ENCODE data around the gene SORCS3. TPM values are rescaled to one million over a fixed set of nuclear protein-coding genes. Genes with fewer than 3 reads are reported as not detected.

SORCS3 gene
- total RNA-seq, 1 experiment from 2014 or later, result not detected

DNA sequence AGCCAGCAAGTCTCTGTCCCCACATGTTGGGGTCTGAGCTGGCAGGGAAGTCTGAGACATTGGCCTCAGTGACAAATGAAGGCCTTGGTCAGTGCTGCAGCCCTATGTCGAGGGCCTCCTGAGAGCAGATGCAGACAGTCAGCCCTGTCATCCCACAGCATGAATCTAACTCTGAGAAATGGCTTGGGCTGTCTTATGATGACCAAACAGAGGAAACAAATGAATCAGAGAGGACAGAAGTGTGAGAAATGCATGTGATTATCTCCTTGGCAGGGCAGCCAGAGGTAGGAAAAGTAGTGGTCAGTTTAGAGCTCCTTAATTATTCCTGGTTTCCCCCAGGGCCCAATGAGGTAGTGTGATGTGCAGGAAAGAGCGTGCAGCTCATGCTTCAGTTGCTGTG lies 287.6 kb downstream of the SORCS3 start:
- Mint-ChIP-seq H3K9me3 (ENCODE audit: unreplicated experiment) (no peaks in the 10 kb centered on the region), H3K4me3 (ENCODE audit: unreplicated experiment) (no peak overlapping the region), H3K36me3 (ENCODE audit: insufficient read depth, unreplicated experiment) (no peaks in the 10 kb centered on the region), H3K27me3 (ENCODE audit: insufficient read depth, unreplicated experiment) (no peaks in the 10 kb centered on the region), H3K27ac (ENCODE audit: low read depth, unreplicated experiment) (no peak overlapping the region), H3K4me1 (ENCODE audit: insufficient read depth, unreplicated experiment) (no peaks in the 10 kb centered on the region)
- BruUV-seq (replicated peaks), result no TSS peak
- intact Hi-C loops (cut with micrococcal nuclease), result loop anchor here (5.0 to 10.0 kb wide), 2 partner anchors 121 to 524 kb away; no protein-coding TSS in a partner anchor
- TF ChIP-seq, protein P1, sequence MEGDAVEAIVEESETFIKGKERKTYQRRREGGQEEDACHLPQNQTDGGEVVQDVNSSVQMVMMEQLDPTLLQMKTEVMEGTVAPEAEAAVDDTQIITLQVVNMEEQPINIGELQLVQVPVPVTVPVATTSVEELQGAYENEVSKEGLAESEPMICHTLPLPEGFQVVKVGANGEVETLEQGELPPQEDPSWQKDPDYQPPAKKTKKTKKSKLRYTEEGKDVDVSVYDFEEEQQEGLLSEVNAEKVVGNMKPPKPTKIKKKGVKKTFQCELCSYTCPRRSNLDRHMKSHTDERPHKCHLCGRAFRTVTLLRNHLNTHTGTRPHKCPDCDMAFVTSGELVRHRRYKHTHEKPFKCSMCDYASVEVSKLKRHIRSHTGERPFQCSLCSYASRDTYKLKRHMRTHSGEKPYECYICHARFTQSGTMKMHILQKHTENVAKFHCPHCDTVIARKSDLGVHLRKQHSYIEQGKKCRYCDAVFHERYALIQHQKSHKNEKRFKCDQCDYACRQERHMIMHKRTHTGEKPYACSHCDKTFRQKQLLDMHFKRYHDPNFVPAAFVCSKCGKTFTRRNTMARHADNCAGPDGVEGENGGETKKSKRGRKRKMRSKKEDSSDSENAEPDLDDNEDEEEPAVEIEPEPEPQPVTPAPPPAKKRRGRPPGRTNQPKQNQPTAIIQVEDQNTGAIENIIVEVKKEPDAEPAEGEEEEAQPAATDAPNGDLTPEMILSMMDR (IDR thresholded peaks at IDR 0.05; ENCODE audit: unreplicated experiment), result no peak
- POLR2A ChIA-PET, result interaction anchor here (1.0 kb wide), 1 partner anchor 9 kb away, joined by 4 read pairs; no protein-coding TSS in a partner anchor
- DNase-seq (ENCODE audit: unreplicated experiment), result no peak
- CTCF ChIA-PET, result interaction anchor here (0.6 to 1.3 kb wide), 3 partner anchors 8 to 522 kb away, joined by 3 to 4 read pairs (median 3); no protein-coding TSS in a partner anchor

DNA sequence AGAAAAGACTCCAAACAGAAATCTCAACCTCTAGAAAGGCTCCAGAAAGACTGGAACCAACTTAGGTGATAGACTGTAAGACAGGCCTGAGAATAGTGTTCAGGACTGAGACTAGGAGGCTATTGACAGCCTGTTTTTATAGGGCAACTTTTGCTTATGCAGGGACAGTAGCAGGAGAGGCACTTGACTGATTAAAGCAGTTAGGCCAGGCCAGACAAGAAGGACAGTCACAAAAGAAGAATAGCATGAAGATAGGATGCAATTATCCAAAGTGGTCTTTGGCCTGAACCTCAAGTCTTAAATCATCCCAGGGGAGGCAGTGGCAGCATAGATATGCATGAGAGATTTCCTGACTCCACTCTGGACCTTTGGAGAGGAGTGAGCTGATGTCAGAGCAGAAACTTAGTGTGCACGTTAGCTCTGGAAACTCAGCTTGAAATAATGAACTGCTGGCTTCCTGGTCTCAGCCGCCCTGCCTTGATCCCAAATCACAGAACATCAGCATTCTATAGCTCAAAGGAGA lies 290.6 kb downstream of the SORCS3 start:
- no peaks in the 10 kb centered on the region for H3K4me1 Mint-ChIP-seq (ENCODE audit: insufficient read depth, unreplicated experiment)
- intact Hi-C loops (cut with micrococcal nuclease), result no loop called here

DNA sequence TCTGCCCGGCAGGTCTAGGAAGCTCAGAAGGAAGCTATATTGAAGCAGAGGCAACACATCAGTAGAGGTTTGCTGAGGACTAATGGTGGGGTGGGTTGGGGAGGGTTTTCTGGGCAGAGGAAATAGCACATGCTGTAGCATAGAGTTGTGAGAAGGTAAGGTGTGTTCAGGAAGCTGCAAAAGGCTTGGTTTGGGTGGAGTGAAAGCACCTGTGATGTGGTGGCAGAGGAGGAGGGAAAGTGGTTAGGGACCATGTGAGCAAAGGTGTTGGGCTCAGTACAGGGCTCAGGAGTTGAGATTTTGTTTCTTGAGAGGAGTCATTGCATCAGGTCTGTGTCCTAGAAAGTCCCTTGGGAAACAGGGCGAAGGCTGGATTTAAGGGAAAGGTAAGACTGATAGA lies 294.6 kb downstream of the SORCS3 start:
- no peak overlapping the region for H3K27ac Mint-ChIP-seq (ENCODE audit: low read depth, unreplicated experiment)
- no peak overlapping the region for H3K4me3 Mint-ChIP-seq (ENCODE audit: unreplicated experiment)
- H3K36me3 Mint-ChIP-seq (ENCODE audit: insufficient read depth, unreplicated experiment), result peaks cover 4% of the 10 kb centered on the region
- intact Hi-C loops (cut with micrococcal nuclease), result no loop called here
- H3K27me3 Mint-ChIP-seq (ENCODE audit: insufficient read depth, unreplicated experiment), result no peaks in the 10 kb centered on the region
- peaks cover 8% of the 10 kb centered on the region for H3K9me3 Mint-ChIP-seq (ENCODE audit: unreplicated experiment)
- CTCF ChIA-PET, result interaction anchor here (0.6 to 1.1 kb wide), 2 partner anchors 167 to 317 kb away, joined by 3 to 4 read pairs; no protein-coding TSS in a partner anchor
- TF ChIP-seq, protein P1 (IDR thresholded peaks at IDR 0.05; ENCODE audit: unreplicated experiment), result no peak
- H3K4me1 Mint-ChIP-seq (ENCODE audit: insufficient read depth, unreplicated experiment), result peaks cover 12% of the 10 kb centered on the region
- no peak for DNase-seq (ENCODE audit: unreplicated experiment)
- POLR2A ChIA-PET, result no interaction called here
- no TSS peak for BruUV-seq (replicated peaks)

More for the DNA sequence above, 290.6 kb downstream of the SORCS3 start:
- no TSS peak for BruUV-seq (replicated peaks)
- Mint-ChIP-seq H3K27me3 (ENCODE audit: insufficient read depth, unreplicated experiment) (no peaks in the 10 kb centered on the region), H3K27ac (ENCODE audit: low read depth, unreplicated experiment) (no peak overlapping the region), H3K4me3 (ENCODE audit: unreplicated experiment) (no peak overlapping the region), H3K36me3 (ENCODE audit: insufficient read depth, unreplicated experiment) (peaks cover 4% of the 10 kb centered on the region), H3K9me3 (ENCODE audit: unreplicated experiment) (peaks cover 8% of the 10 kb centered on the region)
- POLR2A ChIA-PET, result no interaction called here
- TF ChIP-seq, protein P1 (IDR thresholded peaks at IDR 0.05; ENCODE audit: unreplicated experiment), result no peak
- DNase-seq (ENCODE audit: unreplicated experiment), result no peak
- CTCF ChIA-PET, result interaction anchor here (0.8 to 1.6 kb wide), 3 partner anchors 8 to 225 kb away, joined by 3 to 7 read pairs (median 6); no protein-coding TSS in a partner anchor

DNA sequence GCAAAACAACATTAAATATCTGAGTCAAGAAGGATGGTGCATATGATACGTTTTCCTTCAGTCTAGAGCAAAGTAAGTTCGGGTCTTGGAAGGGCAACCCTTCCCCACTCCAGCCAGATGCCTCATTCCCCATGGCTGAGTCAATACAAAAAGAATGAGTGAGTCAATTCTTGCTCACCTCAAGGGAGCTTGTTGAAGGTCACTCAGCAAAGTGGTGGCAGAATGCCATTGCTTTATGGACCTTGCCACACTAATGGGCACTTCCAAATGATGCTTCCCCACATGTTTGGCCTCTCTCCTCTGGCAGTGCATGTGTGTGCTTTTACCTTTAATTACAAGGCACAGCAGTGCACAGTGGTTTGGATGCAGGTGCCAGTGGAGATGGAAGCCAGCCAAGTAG lies 296.5 kb downstream of the SORCS3 start:
- peak; percentile 95 for DNase-seq (ENCODE audit: unreplicated experiment)
- Mint-ChIP-seq H3K4me1 (ENCODE audit: insufficient read depth, unreplicated experiment) (peaks cover 12% of the 10 kb centered on the region), H3K36me3 (ENCODE audit: insufficient read depth, unreplicated experiment) (peaks cover 4% of the 10 kb centered on the region), H3K27me3 (ENCODE audit: insufficient read depth, unreplicated experiment) (no peaks in the 10 kb centered on the region), H3K4me3 (ENCODE audit: unreplicated experiment) (no peak overlapping the region), H3K9me3 (ENCODE audit: unreplicated experiment) (peaks cover 8% of the 10 kb centered on the region), H3K27ac (ENCODE audit: low read depth, unreplicated experiment) (no peak overlapping the region)
- ChIA-PET POLR2A (interaction anchor here (0.6 to 1.2 kb wide), 2 partner anchors 9 to 1277 kb away, joined by 3 to 4 read pairs; no protein-coding TSS in a partner anchor), CTCF (interaction anchor here (1.7 kb wide), 1 partner anchor 12 kb away, joined by 9 read pairs; no protein-coding TSS in a partner anchor)
- intact Hi-C loops (cut with micrococcal nuclease), result no loop called here
- TF ChIP-seq, protein P1 (IDR thresholded peaks at IDR 0.05; ENCODE audit: unreplicated experiment), result no peak
- no TSS peak for BruUV-seq (replicated peaks)
